H1 (cell line): ENCODE data around the gene FBXO38. TPM values are rescaled to one million over a fixed set of nuclear protein-coding genes. Genes with fewer than 3 reads are reported as not detected.

ENCODE experiments used
- CTCF ChIA-PET: fragments of 300-600 bp; sonication (Branson Sonifier 250); formaldehyde crosslinking; loops from one replicate; lab custom pipeline; 2021; ENCODE audit not compliant: partially characterized antibody; lab: Charles Lee
- POLR2A ChIA-PET: fragments of 300-600 bp; sonication (Branson Sonifier 250); formaldehyde crosslinking; loops from one replicate; lab custom pipeline; 2021; ENCODE audit warnings: inconsistent platforms; ENCODE audit not compliant: partially characterized antibody; lab: Charles Lee
- DNase-seq, 2 experiments: peaks; one replicate each; pipeline versions ENCODE4 v3.0.0 to v3.0.0-alpha.2; 2010 to 2022; ENCODE audit warnings: low spot score in 2 of 2, low read depth in 1 of 2, mixed read lengths in 1 of 2
- FAIRE-seq: peaks from 2 replicates; lab custom pipeline; 2011; peaks lifted over from hg19 to GRCh38; lab: Jason Lieb, UNC
- H2AFZ ChIP-seq: 2 replicates; pipeline ENCODE4 v1.8.1; 2012; ENCODE audit warnings: low read length, inconsistent platforms
- H2AK5ac ChIP-seq: 2 replicates; pipeline ENCODE4 v1.6.1; 2013; ENCODE audit warnings: low read depth, low read length
- H2BK120ac ChIP-seq: replicated peaks from 2 replicates; pipeline ENCODE3; 2013; ENCODE audit warnings: low read depth, low read length, inconsistent platforms
- H2BK12ac ChIP-seq: 2 replicates; pipeline ENCODE4 v1.6.1; 2013; ENCODE audit warnings: low read depth, low read length
- H2BK15ac ChIP-seq: 2 replicates; pipeline ENCODE4 v1.6.1; 2013; ENCODE audit warnings: low read length
- H2BK20ac ChIP-seq: 2 replicates; pipeline ENCODE4 v1.6.1; 2013; ENCODE audit warnings: low read length
- H2BK5ac ChIP-seq: 2 replicates; pipeline ENCODE4 v1.6.1; 2013; ENCODE audit warnings: low read depth, low read length
- H3K14ac ChIP-seq: 2 replicates; pipeline ENCODE4 v1.6.1; 2013; ENCODE audit warnings: inconsistent platforms; ENCODE audit not compliant: insufficient read length
- H3K18ac ChIP-seq: 2 replicates; pipeline ENCODE4 v1.6.1; 2013; ENCODE audit warnings: low read length; ENCODE audit errors: extremely low read depth
- H3K23ac ChIP-seq: 2 replicates; pipeline ENCODE4 v1.6.1; 2013; ENCODE audit warnings: inconsistent platforms; ENCODE audit not compliant: insufficient read length
- H3K23me2 ChIP-seq: 2 replicates; pipeline ENCODE4 v1.6.1; 2013; ENCODE audit warnings: low read depth, low read length
- H3K27ac ChIP-seq: 2 replicates; pipeline ENCODE4 v1.6.1; 2011; ENCODE audit warnings: low read depth, low read length, inconsistent platforms
- H3K27me3 ChIP-seq, 4 experiments: replicated peaks in 1 of 4; 1 replicate in 1 of 4; 2 replicates in 3 of 4; pipeline versions ENCODE4 v1.6.1 to v1.8.1; 2011 to 2013; ENCODE audit warnings: low read length in 3 of 4, mild to moderate bottlenecking in 3 of 4, inconsistent platforms in 2 of 4, mixed read lengths in 2 of 4, moderate library complexity in 1 of 4; ENCODE audit not compliant: control insufficient read depth in 3 of 4, insufficient read depth in 3 of 4; ENCODE audit errors: extremely low read depth in 1 of 4
- H3K36me3 ChIP-seq, 4 experiments: 2 replicates each; pipeline versions ENCODE4 v1.6.1 to v1.8.1; 2011 to 2013; ENCODE audit warnings: mild to moderate bottlenecking in 4 of 4, low read length in 3 of 4, moderate library complexity in 2 of 4, control low read depth in 1 of 4, inconsistent platforms in 1 of 4; ENCODE audit not compliant: insufficient read depth in 4 of 4, control insufficient read depth in 2 of 4
- H3K4ac ChIP-seq: replicated peaks from 2 replicates; pipeline ENCODE3; 2013; ENCODE audit warnings: low read length, low read depth, mixed read lengths, inconsistent platforms; ENCODE audit not compliant: insufficient read length
- H3K4me1 ChIP-seq, 4 experiments: replicated peaks in 1 of 4; 1 replicate in 1 of 4; 2 replicates in 3 of 4; pipeline versions ENCODE4 v1.6.1 to v1.8.1; 2011 to 2013; ENCODE audit warnings: low read length in 3 of 4, inconsistent platforms in 2 of 4, mixed read lengths in 1 of 4; ENCODE audit not compliant: insufficient read depth in 4 of 4, control insufficient read depth in 3 of 4
- H3K4me2 ChIP-seq, 2 experiments: 2 replicates each; pipeline versions ENCODE4 v1.6.1 to v1.8.1; 2011 to 2013; ENCODE audit warnings: low read depth in 2 of 2, low read length in 2 of 2, control low read depth in 1 of 2, inconsistent platforms in 1 of 2, mild to moderate bottlenecking in 1 of 2; ENCODE audit not compliant: insufficient read depth in 1 of 2
- H3K4me3 ChIP-seq, 4 experiments: fragments of 200-600, 300-600 bp in 1 of 4; sonication (generic), shearing (Covaris generic), sonication (Bioruptor Twin) in 1 of 4; 2 replicates each; pipeline versions ENCODE4 v1.5.1 to v1.8.1; 2011 to 2016; ENCODE audit warnings: low read length in 4 of 4, low read depth in 3 of 4, control low read depth in 2 of 4, inconsistent platforms in 2 of 4, mild to moderate bottlenecking in 2 of 4, mixed read lengths in 1 of 4, moderate library complexity in 1 of 4; ENCODE audit not compliant: insufficient read depth in 2 of 4; ENCODE audit errors: extremely low read depth in 1 of 4
- H3K56ac ChIP-seq: replicated peaks from 2 replicates; pipeline ENCODE3; 2013; ENCODE audit warnings: low read depth, mild to moderate bottlenecking, mixed read lengths, low read length, inconsistent platforms; ENCODE audit not compliant: insufficient read length
- H3K79me1 ChIP-seq: 2 replicates; pipeline ENCODE4 v1.6.1; 2013; ENCODE audit warnings: low read depth, low read length, control low read depth
- H3K79me2 ChIP-seq, 2 experiments: 2 replicates each; pipeline versions ENCODE4 v1.6.1 to v1.8.1; 2012 to 2013; ENCODE audit warnings: low read length in 2 of 2, mild to moderate bottlenecking in 2 of 2, inconsistent platforms in 1 of 2; ENCODE audit not compliant: insufficient read depth in 2 of 2, control insufficient read depth in 1 of 2
- H3K9ac ChIP-seq, 4 experiments: replicated peaks in 1 of 4; 1 replicate in 1 of 4; 2 replicates in 3 of 4; pipeline versions ENCODE4 v1.6.1 to v1.8.1; 2011 to 2013; ENCODE audit warnings: low read depth in 3 of 4, low read length in 3 of 4, control low read depth in 2 of 4, mild to moderate bottlenecking in 2 of 4, moderate library complexity in 2 of 4, inconsistent platforms in 1 of 4; ENCODE audit errors: extremely low read depth in 1 of 4
- H3K9me3 ChIP-seq, 2 experiments: 2 replicates each; pipeline versions ENCODE4 v1.6.1 to v1.8.1; 2012 to 2013; ENCODE audit warnings: mild to moderate bottlenecking in 2 of 2, moderate library complexity in 2 of 2, control low read depth in 1 of 2, inconsistent platforms in 1 of 2, low read depth in 1 of 2, low read length in 1 of 2, mixed read lengths in 1 of 2; ENCODE audit not compliant: insufficient read depth in 2 of 2
- H4K20me1 ChIP-seq, 2 experiments: replicated peaks in 1 of 2; 2 replicates each; pipeline versions ENCODE3 to v1.8.1; 2011 to 2013; ENCODE audit warnings: inconsistent platforms in 2 of 2, low read length in 2 of 2, mild to moderate bottlenecking in 1 of 2; ENCODE audit not compliant: insufficient read depth in 2 of 2, control insufficient read depth in 1 of 2
- H4K5ac ChIP-seq: 2 replicates; pipeline ENCODE4 v1.6.1; 2013; ENCODE audit warnings: low read length, low read depth, mixed read lengths, inconsistent platforms; ENCODE audit not compliant: insufficient read length
- H4K8ac ChIP-seq: 2 replicates; pipeline ENCODE4 v1.8.0; 2013; ENCODE audit warnings: mild to moderate bottlenecking, moderate library complexity, low read length, inconsistent platforms; ENCODE audit not compliant: insufficient read depth; ENCODE audit errors: extremely low read depth
- H4K91ac ChIP-seq: replicated peaks from 2 replicates; pipeline ENCODE3; 2013; ENCODE audit warnings: low read length, mixed read lengths, inconsistent platforms; ENCODE audit not compliant: insufficient read length
- ATF3 ChIP-seq: IDR thresholded peaks from 2 replicates; pipeline ENCODE4 v1.6.1; 2011; ENCODE audit warnings: low read depth, mild to moderate bottlenecking, low read length; ENCODE audit not compliant: insufficient read depth
- BRCA1 ChIP-seq: IDR thresholded peaks from 2 replicates; pipeline ENCODE4 v1.6.1; 2012; ENCODE audit warnings: low read depth, low read length, improper control_type of control experiment
- KDM1A ChIP-seq: fragments of 200-600, 300-600 bp; sonication (generic); IDR thresholded peaks from 2 replicates; pipeline ENCODE4 v1.7.1; 2016; ENCODE audit warnings: mild to moderate bottlenecking, low read length, borderline replicate concordance
- PHF8 ChIP-seq: fragments of 200-600 bp; sonication (generic); conservative IDR thresholded peaks from 2 replicates; pipeline ENCODE4 v1.7.1; 2012; ENCODE audit warnings: low read depth, mild to moderate bottlenecking, inconsistent platforms, low read length, moderate library complexity
- RAD21 ChIP-seq, 2 experiments: IDR thresholded peaks in 1 of 2; conservative IDR thresholded peaks in 1 of 2; 2 replicates each; pipeline ENCODE4 v1.6.1; 2011; ENCODE audit warnings: low read depth in 2 of 2, low read length in 2 of 2, improper control_type of control experiment in 1 of 2, inconsistent platforms in 1 of 2, mild to moderate bottlenecking in 1 of 2, moderate library complexity in 1 of 2
- RXRA ChIP-seq: IDR thresholded peaks from 2 replicates; pipeline ENCODE4 v1.6.1; 2011; ENCODE audit warnings: low read depth, mild to moderate bottlenecking, low read length, moderate library complexity; ENCODE audit not compliant: insufficient read depth
- SIRT6 ChIP-seq: IDR thresholded peaks from one replicate; pipeline ENCODE4 v1.7.1; 2012; ENCODE audit warnings: low read length, inconsistent platforms
- SIX5 ChIP-seq: IDR thresholded peaks from 2 replicates; pipeline ENCODE4 v1.6.1; 2011; ENCODE audit warnings: mild to moderate bottlenecking, low read depth, low read length
- SP1 ChIP-seq: IDR thresholded peaks from 2 replicates; pipeline ENCODE4 v1.6.1; 2011; ENCODE audit warnings: low read depth, low read length
- SUZ12 ChIP-seq: fragments of 200-600 bp; sonication (generic); IDR thresholded peaks from 2 replicates; pipeline ENCODE4 v1.6.1; 2012; ENCODE audit warnings: mild to moderate bottlenecking, inconsistent platforms, low read length, moderate library complexity, mixed read lengths
- WGBS, 2 experiments: shearing (Covaris generic) in 1 of 2; methylation state at CpG; one replicate each; pipeline versions ENCODE4 v1.1.6 to v1.1.7; 2013 to 2015; ENCODE audit warnings: low lambda C conversion rate in 2 of 2, mixed read lengths in 2 of 2, inconsistent platforms in 1 of 2, low coverage in 1 of 2, missing lambda C conversion rate in 1 of 2; ENCODE audit not compliant: insufficient replicate concordance in 2 of 2, insufficient coverage in 1 of 2, insufficient read length in 1 of 2; ENCODE audit errors: extremely low coverage in 1 of 2, missing lambda C conversion rate in 1 of 2; 5-methylcytosine and 5-hydroxymethylcytosine counted together
- polyA plus RNA-seq, 7 experiments: library from polyadenylated mRNA; depleted of rRNA in 3 of 7; stranded (reverse) in 5 of 7; unstranded in 2 of 7; fragments of >200 nt in 5 of 7; fragments of 200-250 nt in 2 of 7; gene quantifications; 1 replicate in 5 of 7; 2 replicates in 1 of 7; 4 replicates in 1 of 7; pipeline versions ENCODE4 v1.2.1 to v1.2.3, GENCODE V29; 2011 to 2013; ENCODE audit warnings: missing spikeins in 2 of 7, mixed read lengths in 2 of 7
- total RNA-seq: library from RNA; stranded (reverse); fragmentation: NEBNext Ultra II Directional; extraction: Animal tissue kit (Norgen Biotek cat#: 25700); gene quantifications from 2 replicates; pipeline ENCODE4 v1.2.1, GENCODE V29; 2021

The FBXO38 gene
- total and polyA plus RNA-seq, 2 of the 8 experiments (the other 6 are each of a cell fraction or from before 2014, with no cell fraction given): 9.1 to 34.3 TPM

- WGBS, 2 experiments: 91% methylated on average over 3 of the region's 3 CpGs; no CpG with 5 or more reads in 1 of the 2 experiments
- ChIA-PET CTCF (interaction anchor here (0.6 to 1.4 kb wide), 5 partner anchors 16 to 1834 kb away, joined by 3 to 7 read pairs (median 4); no protein-coding TSS in a partner anchor), POLR2A (no interaction called here)
- no peaks in the 10 kb centered on the region for H3K27me3 ChIP-seq
- no peak overlapping the region for H4K8ac ChIP-seq
- H3K23ac ChIP-seq: no peak overlapping the region
- no peak overlapping the region for H2BK12ac ChIP-seq
- H2BK20ac ChIP-seq: no peak overlapping the region
- no peak overlapping the region for H3K27ac ChIP-seq
- H2BK5ac ChIP-seq: no peak overlapping the region
- no peak for TF ChIP-seq KDM1A
- no peak for TF ChIP-seq SIX5
- TF ChIP-seq PHF8: no peak
- TF ChIP-seq BRCA1: no peak
- TF ChIP-seq RXRA: no peak
- no peak for TF ChIP-seq SP1
- TF ChIP-seq RAD21 (IDR thresholded peaks at IDR 0.05 in 1 of 2, conservative IDR thresholded peaks at IDR 0.05 in 1 of 2; ENCODE audit: low read depth in 2 of 2, low read length in 2 of 2): no peak
- TF ChIP-seq SUZ12: no peak
- TF ChIP-seq ATF3: no peak
- no peak for TF ChIP-seq SIRT6
- H3K56ac ChIP-seq: no peak overlapping the region
- no peak overlapping the region for H3K4me2 ChIP-seq
- peaks cover 6% of the 10 kb centered on the region for H3K23me2 ChIP-seq
- FAIRE-seq (no peak), DNase-seq (no peak)
- H4K20me1 ChIP-seq: peaks cover 0 to 2% of the 10 kb centered on the region in 2 experiments
- no peaks in the 10 kb centered on the region; a peak in 1 of 4 replicates for H3K9me3 ChIP-seq
- no peak overlapping the region for H2BK120ac ChIP-seq
- peaks cover 0 to 5% (median 0%) of the 10 kb centered on the region in 4 experiments; a peak in 2 of 8 replicates for H3K36me3 ChIP-seq
- no peak overlapping the region for H3K14ac ChIP-seq
- no peak overlapping the region for H3K4me3 ChIP-seq
- H3K4me1 ChIP-seq: peaks cover 0 to 3% (median 0%) of the 10 kb centered on the region in 4 experiments; a peak in 4 of 7 replicates
- H3K79me1 ChIP-seq: peaks cover 10% of the 10 kb centered on the region; the same call in 1 of the 2 replicates
- H4K91ac ChIP-seq: no peak overlapping the region
- H2BK15ac ChIP-seq: no peak overlapping the region
- H3K4ac ChIP-seq: no peak overlapping the region
- no peak overlapping the region for H4K5ac ChIP-seq
- no peak overlapping the region for H2AFZ ChIP-seq
- no peak overlapping the region for H3K9ac ChIP-seq
- no peak overlapping the region for H3K18ac ChIP-seq
- H2AK5ac ChIP-seq: no peak overlapping the region
- H3K79me2 ChIP-seq: peaks cover 0 to 31% of the 10 kb centered on the region in 2 experiments; a peak in 2 of 4 replicates
Measured at GRCh38 chr5:148381906-148382305, 1.9 kb upstream of the FBXO38 start.
